ENCODE data around the gene PDPN. TPM values are rescaled to one million over a fixed set of nuclear protein-coding genes. Genes with fewer than 3 reads are reported as not detected.

PDPN gene
- total RNA-seq, 4 donors from 2014 or later: 3.9 to 21.4 (median 14.3) TPM

- Histone ChIP-seq H3K27ac (no peak overlapping the region), H3K4me3 (replicated peaks in 1 of 3) (no peak overlapping the region), H3K36me3 (no peaks in the 10 kb centered on the region), H3K27me3 (peaks cover 3% of the 10 kb centered on the region), H3K4me1 (peaks cover 4 to 7% of the 10 kb centered on the region in 2 donors), H3K9me3 (no peaks in the 10 kb centered on the region)
- TF ChIP-seq CTCF (IDR thresholded peaks at IDR 0.05): no peak
- no peak for TF ChIP-seq POLR2A (IDR thresholded peaks at IDR 0.05)
- intact Hi-C loops (cut with DNase I): no loop called here
- DNase-seq: no peak
- 47 to 49% methylated on average over 8 to 9 of the region's 9 CpGs for WGBS, 2 donors
Measured at GRCh38 chr1:13587256-13588030, 3.8 kb downstream of the PDPN start.

GRCh38 chr1:13588946-13589796 is 5.5 kb downstream of the PDPN start:
- no peak overlapping the region for H3K27ac ChIP-seq
- H3K9me3 ChIP-seq: no peaks in the 10 kb centered on the region
- H3K27me3 ChIP-seq: peaks cover 2% of the 10 kb centered on the region
- TF ChIP-seq CTCF (IDR thresholded peaks at IDR 0.05) (no peak), POLR2A (IDR thresholded peaks at IDR 0.05) (no peak)
- peaks cover 0 to 2% of the 10 kb centered on the region in 2 donors for H3K4me1 ChIP-seq
- WGBS, 2 donors: 56 to 61% methylated on average over 11 of the region's 11 CpGs
- no peaks in the 10 kb centered on the region for H3K36me3 ChIP-seq
- H3K4me3 ChIP-seq (replicated peaks in 1 of 3): no peak overlapping the region
- intact Hi-C loops (cut with DNase I): no loop called here
- DNase-seq: no peak

GRCh38 chr1:13590486-13590885 is 6.9 kb downstream of the PDPN start:
- H3K27ac ChIP-seq: no peak overlapping the region
- peaks cover 0 to 2% of the 10 kb centered on the region in 2 donors for H3K4me1 ChIP-seq
- intact Hi-C loops (cut with DNase I): no loop called here
- no peak for DNase-seq
- no peaks in the 10 kb centered on the region for H3K27me3 ChIP-seq
- WGBS, 2 donors: 90 to 94% methylated on average over 7 of the region's 7 CpGs
- no peak overlapping the region for H3K4me3 ChIP-seq (replicated peaks in 1 of 3)
- no peaks in the 10 kb centered on the region for H3K36me3 ChIP-seq
- H3K9me3 ChIP-seq: no peaks in the 10 kb centered on the region
- TF ChIP-seq CTCF (IDR thresholded peaks at IDR 0.05) (no peak), POLR2A (IDR thresholded peaks at IDR 0.05) (no peak)

- Histone ChIP-seq H3K9me3 (no peaks in the 10 kb centered on the region), H3K27me3 (no peaks in the 10 kb centered on the region), H3K27ac (no peak overlapping the region), H3K4me3 (replicated peaks in 1 of 3) (no peak overlapping the region), H3K4me1 (peaks cover 0 to 2% of the 10 kb centered on the region in 2 donors), H3K36me3 (no peaks in the 10 kb centered on the region)
- DNase-seq: peak in 1 of 2 donors; percentile 6
- TF ChIP-seq CTCF (IDR thresholded peaks at IDR 0.05): no peak
- no peak for TF ChIP-seq POLR2A (IDR thresholded peaks at IDR 0.05)
- WGBS, 2 donors: 36 to 47% methylated on average over 10 of the region's 10 CpGs
- intact Hi-C loops (cut with DNase I): no loop called here
Measured at GRCh38 chr1:13593511-13594131, 10.0 kb downstream of the PDPN start.
